Stimulated activated CD4-positive, alpha-beta T cell treated with anti-CD3 and anti-CD28 coated beads, Interleukin-15, amount 100 ng/mL, for 1 hour (primary cell): Measurements from ENCODE around the gene SLC1A4.

Experiments
- DNase-seq, 2 donors: peaks; one replicate each; pipeline ENCODE4 v3.0.0-alpha.2; 2020; ENCODE audit warnings: low read depth in 1 of 2, low spot score in 1 of 2

The SLC1A4 gene

GRCh38 chr2:65049010-65049639 lies 59.9 kb downstream of the SLC1A4 start:
- DNase-seq: no peak

GRCh38 chr2:65050931-65051330 lies 61.7 kb downstream of the SLC1A4 start:
- DNase-seq: no peak

- no peak for DNase-seq
These were observed 64.0 kb downstream of the SLC1A4 start for GRCh38 chr2:65053199-65053598.

- DNase-seq: no peak
These were observed 65.7 kb downstream of the SLC1A4 start for GRCh38 chr2:65054749-65055421.

- DNase-seq: peak; percentile 37 to 41
These were observed 66.4 kb downstream of the SLC1A4 start for GRCh38 chr2:65055422-65056214.

GRCh38 chr2:65056215-65057053 lies 67.2 kb downstream of the SLC1A4 start, which contains the start of gene CEP68:
TSS of gene CEP68 (plus strand) at chr2:65056416. CDS start at chr2:65069445, 13,029 bp downstream.
- peak; percentile 85 to 91 for DNase-seq

GRCh38 chr2:65057054-65057375 lies 67.8 kb downstream of the SLC1A4 start:
- DNase-seq: no peak

GRCh38 chr2:65057391-65058052 lies 68.3 kb downstream of the SLC1A4 start:
- peak in 1 of 2 donors; percentile 17 for DNase-seq

- DNase-seq: no peak
These were observed 69.9 kb downstream of the SLC1A4 start for GRCh38 chr2:65059071-65059470.

- no peak for DNase-seq
These were observed 72.1 kb downstream of the SLC1A4 start for GRCh38 chr2:65061146-65061909.

- DNase-seq: no peak
These were observed 72.7 kb downstream of the SLC1A4 start for GRCh38 chr2:65061910-65062339.

- DNase-seq: no peak
These were observed 73.9 kb downstream of the SLC1A4 start for GRCh38 chr2:65062843-65063825.

GRCh38 chr2:65064728-65065552 lies 75.7 kb downstream of the SLC1A4 start:
- no peak for DNase-seq

GRCh38 chr2:65067806-65068553 lies 78.8 kb downstream of the SLC1A4 start:
- no peak for DNase-seq

GRCh38 chr2:65069439-65069824 lies 80.2 kb downstream of the SLC1A4 start:
- DNase-seq: no peak

- DNase-seq: no peak
These were observed 81.1 kb downstream of the SLC1A4 start for GRCh38 chr2:65070172-65070830.

GRCh38 chr2:65070856-65071255 lies 81.7 kb downstream of the SLC1A4 start:
- DNase-seq: no peak
